H54 (cell line): ENCODE measurements around the gene BMPR2.
"Not testable (repeated sequence)": the region's sequence is repeated elsewhere in the genome, so short reads cannot be mapped to it uniquely, and the experiment has no call there.

Source experiments
- DNase-seq: peaks from one replicate; pipeline ENCODE4 v3.0.0; 2011; ENCODE audit warnings: low spot score, mixed read lengths; ENCODE audit not compliant: insufficient read length
- FAIRE-seq: peaks from 3 replicates; lab custom pipeline; 2011; peaks lifted over from hg19 to GRCh38; lab: Jason Lieb, UNC
- POLR2A ChIP-seq: IDR thresholded peaks from 2 replicates; pipeline ENCODE4 v1.6.1; 2011; ENCODE audit warnings: low read depth, mild to moderate bottlenecking, low read length

Gene BMPR2

GRCh38 chr2:202373490-202373889 lies 2.6 kb upstream of the BMPR2 start:
- no peak for TF ChIP-seq POLR2A
- FAIRE-seq, result no peak
- DNase-seq, result no peak

GRCh38 chr2:202374383-202374782 lies 1.7 kb upstream of the BMPR2 start:
- not testable (repeated sequence) for FAIRE-seq, DNase-seq

GRCh38 chr2:202375033-202375608 lies 1.0 kb upstream of the BMPR2 start:
- FAIRE-seq, result peak; percentile 53
- peak; percentile 43; the same call in 1 of the 2 replicates for TF ChIP-seq POLR2A
- DNase-seq, result peak; percentile 31

- no peak for TF ChIP-seq POLR2A
- DNase-seq (peak; percentile 17), FAIRE-seq (no peak)
Observed at GRCh38 chr2:202376460-202377206, 506 bp downstream of the BMPR2 start.

- no peak for FAIRE-seq
- DNase-seq, result peak; percentile 20
- TF ChIP-seq POLR2A, result 0 out of 2 replicates have a peak, but pooled peaks have one; percentile 20
Observed at GRCh38 chr2:202377207-202377761, 1.2 kb downstream of the BMPR2 start.

- no peak for DNase-seq
- FAIRE-seq, result no peak
- no peak for TF ChIP-seq POLR2A
Observed at GRCh38 chr2:202378001-202378400, 1.9 kb downstream of the BMPR2 start.

- FAIRE-seq, result no peak
- no peak for TF ChIP-seq POLR2A
- no peak for DNase-seq
Observed at GRCh38 chr2:202378662-202379358, 2.7 kb downstream of the BMPR2 start.

GRCh38 chr2:202382684-202383083 lies 6.6 kb downstream of the BMPR2 start:
- no peak for FAIRE-seq
- no peak for DNase-seq
- no peak for TF ChIP-seq POLR2A

- not testable (repeated sequence) for DNase-seq, FAIRE-seq
Observed at GRCh38 chr2:202386495-202386894, 10.4 kb downstream of the BMPR2 start.

GRCh38 chr2:202387608-202388342 lies 11.6 kb downstream of the BMPR2 start:
- no peak for DNase-seq
- no peak for TF ChIP-seq POLR2A
- no peak for FAIRE-seq

GRCh38 chr2:202400941-202401340 lies 24.8 kb downstream of the BMPR2 start:
- DNase-seq (no peak), FAIRE-seq (no peak)
- no peak for TF ChIP-seq POLR2A

- DNase-seq, result no peak
- peak; percentile 50 for FAIRE-seq
- TF ChIP-seq POLR2A, result no peak
Observed at GRCh38 chr2:202405798-202406197, 29.7 kb downstream of the BMPR2 start.

GRCh38 chr2:202406445-202406978 lies 30.4 kb downstream of the BMPR2 start:
- no peak for TF ChIP-seq POLR2A
- FAIRE-seq (no peak), DNase-seq (no peak)
